H1 (cell line): ENCODE data around the gene AP3S1. TPM values are rescaled to one million over a fixed set of nuclear protein-coding genes. Genes with fewer than 3 reads are reported as not detected.
A peak's percentile ranks its signal among the peaks of the same experiment; 100 is the strongest.

Experiments used
- CTCF ChIA-PET: fragments of 300-600 bp; sonication (Branson Sonifier 250); formaldehyde crosslinking; loops from one replicate; lab custom pipeline; 2021; ENCODE audit not compliant: partially characterized antibody; lab: Charles Lee
- POLR2A ChIA-PET: fragments of 300-600 bp; sonication (Branson Sonifier 250); formaldehyde crosslinking; loops from one replicate; lab custom pipeline; 2021; ENCODE audit warnings: inconsistent platforms; ENCODE audit not compliant: partially characterized antibody; lab: Charles Lee
- DNase-seq, 2 experiments: peaks; one replicate each; pipeline versions ENCODE4 v3.0.0 to v3.0.0-alpha.2; 2010 to 2022; ENCODE audit warnings: low spot score in 2 of 2, low read depth in 1 of 2, mixed read lengths in 1 of 2
- FAIRE-seq: peaks from 2 replicates; lab custom pipeline; 2011; peaks lifted over from hg19 to GRCh38; lab: Jason Lieb, UNC
- H2AFZ ChIP-seq: 2 replicates; pipeline ENCODE4 v1.8.1; 2012; ENCODE audit warnings: low read length, inconsistent platforms
- H2AK5ac ChIP-seq: 2 replicates; pipeline ENCODE4 v1.6.1; 2013; ENCODE audit warnings: low read depth, low read length
- H2BK120ac ChIP-seq: replicated peaks from 2 replicates; pipeline ENCODE3; 2013; ENCODE audit warnings: low read depth, low read length, inconsistent platforms
- H2BK12ac ChIP-seq: 2 replicates; pipeline ENCODE4 v1.6.1; 2013; ENCODE audit warnings: low read depth, low read length
- H2BK15ac ChIP-seq: 2 replicates; pipeline ENCODE4 v1.6.1; 2013; ENCODE audit warnings: low read length
- H2BK20ac ChIP-seq: 2 replicates; pipeline ENCODE4 v1.6.1; 2013; ENCODE audit warnings: low read length
- H2BK5ac ChIP-seq: 2 replicates; pipeline ENCODE4 v1.6.1; 2013; ENCODE audit warnings: low read depth, low read length
- H3K14ac ChIP-seq: 2 replicates; pipeline ENCODE4 v1.6.1; 2013; ENCODE audit warnings: inconsistent platforms; ENCODE audit not compliant: insufficient read length
- H3K18ac ChIP-seq: 2 replicates; pipeline ENCODE4 v1.6.1; 2013; ENCODE audit warnings: low read length; ENCODE audit errors: extremely low read depth
- H3K23ac ChIP-seq: 2 replicates; pipeline ENCODE4 v1.6.1; 2013; ENCODE audit warnings: inconsistent platforms; ENCODE audit not compliant: insufficient read length
- H3K23me2 ChIP-seq: 2 replicates; pipeline ENCODE4 v1.6.1; 2013; ENCODE audit warnings: low read depth, low read length
- H3K27ac ChIP-seq: 2 replicates; pipeline ENCODE4 v1.6.1; 2011; ENCODE audit warnings: low read depth, low read length, inconsistent platforms
- H3K27me3 ChIP-seq, 4 experiments: replicated peaks in 1 of 4; 1 replicate in 1 of 4; 2 replicates in 3 of 4; pipeline versions ENCODE4 v1.6.1 to v1.8.1; 2011 to 2013; ENCODE audit warnings: low read length in 3 of 4, mild to moderate bottlenecking in 3 of 4, inconsistent platforms in 2 of 4, mixed read lengths in 2 of 4, moderate library complexity in 1 of 4; ENCODE audit not compliant: control insufficient read depth in 3 of 4, insufficient read depth in 3 of 4; ENCODE audit errors: extremely low read depth in 1 of 4
- H3K36me3 ChIP-seq, 4 experiments: 2 replicates each; pipeline versions ENCODE4 v1.6.1 to v1.8.1; 2011 to 2013; ENCODE audit warnings: mild to moderate bottlenecking in 4 of 4, low read length in 3 of 4, moderate library complexity in 2 of 4, control low read depth in 1 of 4, inconsistent platforms in 1 of 4; ENCODE audit not compliant: insufficient read depth in 4 of 4, control insufficient read depth in 2 of 4
- H3K4ac ChIP-seq: replicated peaks from 2 replicates; pipeline ENCODE3; 2013; ENCODE audit warnings: low read length, low read depth, mixed read lengths, inconsistent platforms; ENCODE audit not compliant: insufficient read length
- H3K4me1 ChIP-seq, 4 experiments: replicated peaks in 1 of 4; 1 replicate in 1 of 4; 2 replicates in 3 of 4; pipeline versions ENCODE4 v1.6.1 to v1.8.1; 2011 to 2013; ENCODE audit warnings: low read length in 3 of 4, inconsistent platforms in 2 of 4, mixed read lengths in 1 of 4; ENCODE audit not compliant: insufficient read depth in 4 of 4, control insufficient read depth in 3 of 4
- H3K4me2 ChIP-seq, 2 experiments: 2 replicates each; pipeline versions ENCODE4 v1.6.1 to v1.8.1; 2011 to 2013; ENCODE audit warnings: low read depth in 2 of 2, low read length in 2 of 2, control low read depth in 1 of 2, inconsistent platforms in 1 of 2, mild to moderate bottlenecking in 1 of 2; ENCODE audit not compliant: insufficient read depth in 1 of 2
- H3K4me3 ChIP-seq, 4 experiments: fragments of 200-600, 300-600 bp in 1 of 4; sonication (generic), shearing (Covaris generic), sonication (Bioruptor Twin) in 1 of 4; 2 replicates each; pipeline versions ENCODE4 v1.5.1 to v1.8.1; 2011 to 2016; ENCODE audit warnings: low read length in 4 of 4, low read depth in 3 of 4, control low read depth in 2 of 4, inconsistent platforms in 2 of 4, mild to moderate bottlenecking in 2 of 4, mixed read lengths in 1 of 4, moderate library complexity in 1 of 4; ENCODE audit not compliant: insufficient read depth in 2 of 4; ENCODE audit errors: extremely low read depth in 1 of 4
- H3K56ac ChIP-seq: replicated peaks from 2 replicates; pipeline ENCODE3; 2013; ENCODE audit warnings: low read depth, mild to moderate bottlenecking, mixed read lengths, low read length, inconsistent platforms; ENCODE audit not compliant: insufficient read length
- H3K79me1 ChIP-seq: 2 replicates; pipeline ENCODE4 v1.6.1; 2013; ENCODE audit warnings: low read depth, low read length, control low read depth
- H3K79me2 ChIP-seq, 2 experiments: 2 replicates each; pipeline versions ENCODE4 v1.6.1 to v1.8.1; 2012 to 2013; ENCODE audit warnings: low read length in 2 of 2, mild to moderate bottlenecking in 2 of 2, inconsistent platforms in 1 of 2; ENCODE audit not compliant: insufficient read depth in 2 of 2, control insufficient read depth in 1 of 2
- H3K9ac ChIP-seq, 4 experiments: replicated peaks in 1 of 4; 1 replicate in 1 of 4; 2 replicates in 3 of 4; pipeline versions ENCODE4 v1.6.1 to v1.8.1; 2011 to 2013; ENCODE audit warnings: low read depth in 3 of 4, low read length in 3 of 4, control low read depth in 2 of 4, mild to moderate bottlenecking in 2 of 4, moderate library complexity in 2 of 4, inconsistent platforms in 1 of 4; ENCODE audit errors: extremely low read depth in 1 of 4
- H3K9me3 ChIP-seq, 2 experiments: 2 replicates each; pipeline versions ENCODE4 v1.6.1 to v1.8.1; 2012 to 2013; ENCODE audit warnings: mild to moderate bottlenecking in 2 of 2, moderate library complexity in 2 of 2, control low read depth in 1 of 2, inconsistent platforms in 1 of 2, low read depth in 1 of 2, low read length in 1 of 2, mixed read lengths in 1 of 2; ENCODE audit not compliant: insufficient read depth in 2 of 2
- H4K20me1 ChIP-seq, 2 experiments: replicated peaks in 1 of 2; 2 replicates each; pipeline versions ENCODE3 to v1.8.1; 2011 to 2013; ENCODE audit warnings: inconsistent platforms in 2 of 2, low read length in 2 of 2, mild to moderate bottlenecking in 1 of 2; ENCODE audit not compliant: insufficient read depth in 2 of 2, control insufficient read depth in 1 of 2
- H4K5ac ChIP-seq: 2 replicates; pipeline ENCODE4 v1.6.1; 2013; ENCODE audit warnings: low read length, low read depth, mixed read lengths, inconsistent platforms; ENCODE audit not compliant: insufficient read length
- H4K8ac ChIP-seq: 2 replicates; pipeline ENCODE4 v1.8.0; 2013; ENCODE audit warnings: mild to moderate bottlenecking, moderate library complexity, low read length, inconsistent platforms; ENCODE audit not compliant: insufficient read depth; ENCODE audit errors: extremely low read depth
- H4K91ac ChIP-seq: replicated peaks from 2 replicates; pipeline ENCODE3; 2013; ENCODE audit warnings: low read length, mixed read lengths, inconsistent platforms; ENCODE audit not compliant: insufficient read length
- KDM5A ChIP-seq: fragments of 200-600 bp; IDR thresholded peaks from 2 replicates; pipeline ENCODE4 v1.7.1; 2012; ENCODE audit warnings: mild to moderate bottlenecking, low read length, inconsistent platforms, mixed read lengths
- RNF2 ChIP-seq: fragments of 200-900, 300-1000 bp; sonication (generic); IDR thresholded peaks from 2 replicates; pipeline ENCODE4 v1.7.1; 2016; ENCODE audit warnings: borderline replicate concordance, low read depth, mild to moderate bottlenecking, antibody characterized with exemption, low read length; ENCODE audit not compliant: poor library complexity, severe bottlenecking; ENCODE audit errors: missing control alignments
- WGBS, 2 experiments: shearing (Covaris generic) in 1 of 2; methylation state at CpG; one replicate each; pipeline versions ENCODE4 v1.1.6 to v1.1.7; 2013 to 2015; ENCODE audit warnings: low lambda C conversion rate in 2 of 2, mixed read lengths in 2 of 2, inconsistent platforms in 1 of 2, low coverage in 1 of 2, missing lambda C conversion rate in 1 of 2; ENCODE audit not compliant: insufficient replicate concordance in 2 of 2, insufficient coverage in 1 of 2, insufficient read length in 1 of 2; ENCODE audit errors: extremely low coverage in 1 of 2, missing lambda C conversion rate in 1 of 2; 5-methylcytosine and 5-hydroxymethylcytosine counted together
- polyA plus RNA-seq, 7 experiments: library from polyadenylated mRNA; depleted of rRNA in 3 of 7; stranded (reverse) in 5 of 7; unstranded in 2 of 7; fragments of >200 nt in 5 of 7; fragments of 200-250 nt in 2 of 7; gene quantifications; 1 replicate in 5 of 7; 2 replicates in 1 of 7; 4 replicates in 1 of 7; pipeline versions ENCODE4 v1.2.1 to v1.2.3, GENCODE V29; 2011 to 2013; ENCODE audit warnings: missing spikeins in 2 of 7, mixed read lengths in 2 of 7
- total RNA-seq: library from RNA; stranded (reverse); fragmentation: NEBNext Ultra II Directional; extraction: Animal tissue kit (Norgen Biotek cat#: 25700); gene quantifications from 2 replicates; pipeline ENCODE4 v1.2.1, GENCODE V29; 2021

The AP3S1 gene
- total and polyA plus RNA-seq, 2 of the 8 experiments (the other 6 are each of a cell fraction or from before 2014, with no cell fraction given), result 26.6 to 72.7 TPM

GRCh38 chr5:115939059-115939458 lies 97.3 kb downstream of the AP3S1 start:
- H2BK15ac ChIP-seq, result no peak overlapping the region
- H2BK5ac ChIP-seq, result no peak overlapping the region
- H3K79me2 ChIP-seq, result no peaks in the 10 kb centered on the region
- no peak overlapping the region for H3K27ac ChIP-seq
- WGBS, 2 experiments, result 48% methylated on average over 4 of the region's 4 CpGs; no CpG with 5 or more reads in 1 of the 2 experiments
- no peaks in the 10 kb centered on the region for H3K23me2 ChIP-seq
- no peak overlapping the region for H2BK20ac ChIP-seq
- H3K56ac ChIP-seq, result no peak overlapping the region
- peak overlapping the region in 1 of 4 experiments; percentile 8; a peak in 1 of 7 replicates for H3K9ac ChIP-seq
- ChIA-PET CTCF (interaction anchor here (1.0 to 2.4 kb wide), 3 partner anchors 11 to 16 kb away, joined by 3 to 8 read pairs (median 3); no protein-coding TSS in a partner anchor), POLR2A (interaction anchor here (0.8 to 1.0 kb wide), 2 partner anchors 10 to 655 kb away, joined by 3 read pairs; no protein-coding TSS in a partner anchor)
- no peak overlapping the region for H3K4ac ChIP-seq
- H3K4me2 ChIP-seq, result no peak overlapping the region; a peak in 1 of 4 replicates
- no peak overlapping the region for H4K8ac ChIP-seq
- H3K4me1 ChIP-seq, result peaks cover 0 to 6% (median 1%) of the 10 kb centered on the region in 4 experiments; a peak in 2 of 7 replicates
- H3K36me3 ChIP-seq, result no peaks in the 10 kb centered on the region
- no peak overlapping the region for H3K14ac ChIP-seq
- H2AFZ ChIP-seq, result no peak overlapping the region
- H4K5ac ChIP-seq, result no peak overlapping the region
- no peaks in the 10 kb centered on the region for H3K79me1 ChIP-seq
- no peaks in the 10 kb centered on the region for H3K9me3 ChIP-seq
- no peak overlapping the region for H2AK5ac ChIP-seq
- no peak for DNase-seq
- H2BK120ac ChIP-seq, result no peak overlapping the region
- no peak overlapping the region for H4K91ac ChIP-seq
- no peak for FAIRE-seq
- no peak overlapping the region for H2BK12ac ChIP-seq
- H3K23ac ChIP-seq, result no peak overlapping the region
- H3K4me3 ChIP-seq, result no peak overlapping the region
- H3K27me3 ChIP-seq, result no peaks in the 10 kb centered on the region
- H3K18ac ChIP-seq, result no peak overlapping the region
- no peaks in the 10 kb centered on the region for H4K20me1 ChIP-seq
- no peak for TF ChIP-seq RNF2
- TF ChIP-seq KDM5A, result no peak
